GM12864 (cell line): ENCODE data around the gene KIAA0232.

Experiments
- DNase-seq: peaks from one replicate; pipeline ENCODE4 v3.0.0-alpha.2; 2011; ENCODE audit warnings: low read depth
- H3K4me3 ChIP-seq: 2 replicates; pipeline ENCODE4 v1.5.1; 2011; ENCODE audit warnings: mild to moderate bottlenecking, low read depth, low read length, control low read depth
- CTCF ChIP-seq: IDR thresholded peaks from 2 replicates; pipeline ENCODE4 v1.5.1; 2011; ENCODE audit warnings: low read depth, mild to moderate bottlenecking, moderate library complexity, low read length, control low read depth, inconsistent platforms; ENCODE audit errors: missing control alignments

The KIAA0232 gene

GRCh38 chr4:6893449-6894085 is 111.0 kb downstream of the KIAA0232 start:
- no peak overlapping the region for H3K4me3 ChIP-seq
- no peak for TF ChIP-seq CTCF
- DNase-seq: no peak

GRCh38 chr4:6894086-6894478 is 111.6 kb downstream of the KIAA0232 start:
- no peak for DNase-seq
- TF ChIP-seq CTCF: no peak
- H3K4me3 ChIP-seq: no peak overlapping the region

GRCh38 chr4:6894528-6895498 is 112.3 kb downstream of the KIAA0232 start:
- TF ChIP-seq CTCF: no peak
- no peak overlapping the region for H3K4me3 ChIP-seq
- no peak for DNase-seq

GRCh38 chr4:6896035-6896434 is 113.5 kb downstream of the KIAA0232 start:
- no peak for TF ChIP-seq CTCF
- no peak overlapping the region for H3K4me3 ChIP-seq
- DNase-seq: no peak

- no peak for DNase-seq
- TF ChIP-seq CTCF: no peak
- H3K4me3 ChIP-seq: no peak overlapping the region
Observed at GRCh38 chr4:6898763-6899162, 116.2 kb downstream of the KIAA0232 start.

- no peak overlapping the region for H3K4me3 ChIP-seq
- no peak for DNase-seq
- TF ChIP-seq CTCF: no peak
Observed at GRCh38 chr4:6900181-6900812, 117.8 kb downstream of the KIAA0232 start.
